A673 (cell line): Measurements from ENCODE around the gene TBC1D25. TPM values are rescaled to one million over a fixed set of nuclear protein-coding genes. Genes with fewer than 3 reads are reported as not detected.

Experiments
- BruUV-seq: library from RNA; stranded (reverse); fragments of 400-500 nt; replicated peaks from 2 replicates; lab custom pipeline; 2021; lab: Mats Ljungman, UMichigan
- CTCF ChIA-PET: fragments of 300-600 bp; sonication (Branson Sonifier 250); formaldehyde crosslinking; loops from one replicate; lab custom pipeline; 2022; ENCODE audit warnings: antibody characterized with exemption; lab: Charles Lee
- POLR2A ChIA-PET: fragments of 300-600 bp; sonication (Branson Sonifier 250); formaldehyde crosslinking; loops from one replicate; lab custom pipeline; 2022; ENCODE audit warnings: antibody characterized with exemption; ENCODE audit not compliant: low non-redundant PET; lab: Charles Lee
- DNase-seq: peaks from one replicate; pipeline ENCODE4 v3.0.0-alpha.2; 2015; ENCODE audit warnings: low spot score
- H3K27ac ChIP-seq: fragments of 200-600 bp; sonication (generic); 2 replicates; pipeline ENCODE4 v1.5.1; 2016; ENCODE audit warnings: mixed run types, low read depth, mild to moderate bottlenecking, mixed read lengths, antibody characterized with exemption, low read length; ENCODE audit not compliant: poor library complexity, severe bottlenecking
- H3K27me3 ChIP-seq: fragments of 200-600 bp; sonication (generic); replicated peaks from 2 replicates; pipeline ENCODE4 v1.6.1; 2017; ENCODE audit warnings: mixed run types, low read depth, mild to moderate bottlenecking, mixed read lengths, antibody characterized with exemption, low read length; ENCODE audit not compliant: insufficient read depth, poor library complexity
- H3K36me3 ChIP-seq: fragments of 200-600 bp; sonication (generic); 2 replicates; pipeline ENCODE4 v1.6.1; 2016; ENCODE audit warnings: mixed run types, mild to moderate bottlenecking, mixed read lengths, antibody characterized with exemption, low read length; ENCODE audit not compliant: insufficient read depth, poor library complexity, severe bottlenecking
- H3K4me1 ChIP-seq: fragments of 200-600 bp; sonication (generic); 2 replicates; pipeline ENCODE4 v1.6.1; 2017; ENCODE audit warnings: mixed run types, mild to moderate bottlenecking, mixed read lengths, antibody characterized with exemption, low read length; ENCODE audit not compliant: insufficient read depth, poor library complexity, severe bottlenecking
- H3K4me3 ChIP-seq: fragments of 200-600 bp; sonication (generic); 2 replicates; pipeline ENCODE4 v1.5.1; 2016; ENCODE audit warnings: low read depth, mixed run types, mild to moderate bottlenecking, mixed read lengths, low read length; ENCODE audit not compliant: poor library complexity, severe bottlenecking
- H3K9me3 ChIP-seq: fragments of 200-600 bp; sonication (generic); 2 replicates; pipeline ENCODE4 v1.6.1; 2016; ENCODE audit warnings: mixed run types, low read depth, mild to moderate bottlenecking, mixed read lengths, antibody characterized with exemption, low read length; ENCODE audit not compliant: poor library complexity, severe bottlenecking
- CTCF ChIP-seq: fragments of 300-800, 200-600 bp; sonication (generic); conservative IDR thresholded peaks from 2 replicates; pipeline ENCODE4 v1.5.1; 2017; ENCODE audit warnings: low read depth, mild to moderate bottlenecking, antibody characterized with exemption, low read length, moderate library complexity, mixed read lengths
- EZH2 ChIP-seq: fragments of 200-600 bp; sonication (generic); IDR thresholded peaks from 2 replicates; pipeline ENCODE4 v1.6.1; 2017; ENCODE audit warnings: borderline replicate concordance, low read depth, mild to moderate bottlenecking, mixed read lengths, antibody characterized with exemption, low read length; ENCODE audit not compliant: poor library complexity, severe bottlenecking
- intact Hi-C: fragments of 100-400 bp; cut with micrococcal nuclease; formaldehyde crosslinking; loops from one replicate; pipeline ENCODE4 v1.10.0; 2022; ENCODE audit not compliant: unreplicated experiment
- total RNA-seq: library from RNA; stranded (reverse); gene quantifications from 2 replicates; pipeline ENCODE4 v1.2.3, GENCODE V29; 2021

Gene TBC1D25
- total RNA-seq, 1 experiment from 2014 or later: 10.8 TPM

GRCh38 chrX:48599341-48599740, 59.8 kb downstream of the TBC1D25 start:
- H3K9me3 ChIP-seq: no peaks in the 10 kb centered on the region
- H3K27me3 ChIP-seq: no peaks in the 10 kb centered on the region
- no peak for DNase-seq
- H3K4me1 ChIP-seq: no peaks in the 10 kb centered on the region
- H3K27ac ChIP-seq: no peak overlapping the region
- TF ChIP-seq CTCF: no peak
- TF ChIP-seq EZH2: no peak
- peaks cover 21% of the 10 kb centered on the region for H3K36me3 ChIP-seq
- ChIA-PET POLR2A (no interaction called here), CTCF (no interaction called here)
- intact Hi-C loops: loop anchor here (5.0 kb wide), 1 partner anchor 318 kb away; the partner anchor contains the start of gene PIM2
- H3K4me3 ChIP-seq: no peak overlapping the region
- BruUV-seq: no TSS peak

- Histone ChIP-seq H3K27ac (no peak overlapping the region), H3K4me3 (no peak overlapping the region), H3K27me3 (no peaks in the 10 kb centered on the region), H3K36me3 (peaks cover 21% of the 10 kb centered on the region), H3K9me3 (no peaks in the 10 kb centered on the region), H3K4me1 (no peaks in the 10 kb centered on the region)
- TF ChIP-seq CTCF: no peak
- no peak for TF ChIP-seq EZH2
- POLR2A ChIA-PET: no interaction called here
- CTCF ChIA-PET: no interaction called here
- no peak for DNase-seq
- intact Hi-C loops: no loop called here
- no TSS peak for BruUV-seq
Measured at GRCh38 chrX:48600226-48600625, 60.7 kb downstream of the TBC1D25 start.

- no peak for DNase-seq
- peaks cover 21% of the 10 kb centered on the region for H3K36me3 ChIP-seq
- no peak overlapping the region for H3K4me3 ChIP-seq
- H3K27me3 ChIP-seq: no peaks in the 10 kb centered on the region
- intact Hi-C loops: no loop called here
- CTCF ChIA-PET: no interaction called here
- POLR2A ChIA-PET: no interaction called here
- TF ChIP-seq CTCF (no peak), EZH2 (no peak)
- no TSS peak for BruUV-seq
- H3K9me3 ChIP-seq: no peaks in the 10 kb centered on the region
- H3K4me1 ChIP-seq: no peaks in the 10 kb centered on the region
- no peak overlapping the region for H3K27ac ChIP-seq
Measured at GRCh38 chrX:48601741-48602394, 62.4 kb downstream of the TBC1D25 start.
